Parathyroid adenoma (tissue), 2 donors: Measurements from ENCODE around the gene SV2B.

Experiments
- H2AFZ ChIP-seq: fragments of 300-600 bp; sonication (generic); one replicate; pipeline ENCODE4 v1.7.0; 2017; ENCODE audit warnings: antibody characterized with exemption, mild to moderate bottlenecking
- H3K27ac ChIP-seq: fragments of 300-600 bp; sonication (generic); one replicate; pipeline ENCODE4 v1.7.0; 2017
- H3K27me3 ChIP-seq: fragments of 300-600 bp; sonication (generic); one replicate; pipeline ENCODE4 v1.7.0; 2017; ENCODE audit warnings: low read length; ENCODE audit not compliant: control insufficient read depth, insufficient read depth
- H3K36me3 ChIP-seq: fragments of 300-600 bp; sonication (generic); one replicate; pipeline ENCODE4 v1.7.0; 2017; ENCODE audit warnings: low read length; ENCODE audit not compliant: control insufficient read depth, insufficient read depth
- H3K4me1 ChIP-seq: fragments of 300-600 bp; sonication (generic); one replicate; pipeline ENCODE4 v1.7.0; 2017; ENCODE audit warnings: control low read depth
- H3K4me2 ChIP-seq: fragments of 300-600 bp; sonication (generic); one replicate; pipeline ENCODE4 v1.7.0; 2017; ENCODE audit warnings: low read length
- H3K4me3 ChIP-seq: fragments of 300-600 bp; sonication (generic); one replicate; pipeline ENCODE4 v1.7.0; 2017; ENCODE audit warnings: low read depth, low read length
- H3K79me2 ChIP-seq: fragments of 300-600 bp; sonication (generic); one replicate; pipeline ENCODE4 v1.7.0; 2017; ENCODE audit warnings: control low read depth
- H3K9ac ChIP-seq: fragments of 300-600 bp; sonication (generic); one replicate; pipeline ENCODE4 v1.7.0; 2017; ENCODE audit warnings: mild to moderate bottlenecking
- H3K9me3 ChIP-seq: fragments of 300-600 bp; sonication (generic); one replicate; pipeline ENCODE4 v1.7.0; 2017; ENCODE audit warnings: low read length; ENCODE audit not compliant: control insufficient read depth
- TF ChIP-seq, protein P1 (sequence below): fragments of 300-600 bp; sonication (generic); IDR thresholded peaks from one replicate; pipeline ENCODE4 v1.7.0; 2017; ENCODE audit warnings: antibody characterized with exemption, mild to moderate bottlenecking
- donor health status: primary hyperparathyroidism.

SV2B gene

DNA sequence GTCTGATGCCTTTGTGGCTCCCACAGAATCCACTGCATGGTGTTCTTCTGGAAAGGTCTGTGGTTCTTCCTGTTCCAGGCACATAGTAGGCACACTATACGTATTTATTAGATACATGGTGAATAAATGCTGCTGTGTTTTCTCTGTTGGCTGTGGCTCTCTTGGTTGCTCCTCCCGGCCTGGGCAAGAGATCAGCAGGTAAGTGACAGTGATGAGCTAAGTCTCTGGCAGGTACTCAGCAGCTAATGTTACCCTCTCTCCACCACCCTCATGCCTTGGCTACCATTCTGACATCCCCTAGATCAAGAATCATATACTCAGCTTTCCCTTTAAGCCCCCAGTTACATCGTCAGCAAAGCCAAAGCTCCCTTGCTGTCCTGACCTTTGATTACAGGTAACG is 8.4 kb downstream of the SV2B start:
- H3K4me2 ChIP-seq: no peak overlapping the region
- no peaks in the 10 kb centered on the region for H3K79me2 ChIP-seq
- no peaks in the 10 kb centered on the region for H3K4me1 ChIP-seq
- H3K9me3 ChIP-seq: no peaks in the 10 kb centered on the region
- no peak overlapping the region for H3K4me3 ChIP-seq
- H2AFZ ChIP-seq: no peak overlapping the region
- no peak overlapping the region for H3K9ac ChIP-seq
- TF ChIP-seq, protein P1, sequence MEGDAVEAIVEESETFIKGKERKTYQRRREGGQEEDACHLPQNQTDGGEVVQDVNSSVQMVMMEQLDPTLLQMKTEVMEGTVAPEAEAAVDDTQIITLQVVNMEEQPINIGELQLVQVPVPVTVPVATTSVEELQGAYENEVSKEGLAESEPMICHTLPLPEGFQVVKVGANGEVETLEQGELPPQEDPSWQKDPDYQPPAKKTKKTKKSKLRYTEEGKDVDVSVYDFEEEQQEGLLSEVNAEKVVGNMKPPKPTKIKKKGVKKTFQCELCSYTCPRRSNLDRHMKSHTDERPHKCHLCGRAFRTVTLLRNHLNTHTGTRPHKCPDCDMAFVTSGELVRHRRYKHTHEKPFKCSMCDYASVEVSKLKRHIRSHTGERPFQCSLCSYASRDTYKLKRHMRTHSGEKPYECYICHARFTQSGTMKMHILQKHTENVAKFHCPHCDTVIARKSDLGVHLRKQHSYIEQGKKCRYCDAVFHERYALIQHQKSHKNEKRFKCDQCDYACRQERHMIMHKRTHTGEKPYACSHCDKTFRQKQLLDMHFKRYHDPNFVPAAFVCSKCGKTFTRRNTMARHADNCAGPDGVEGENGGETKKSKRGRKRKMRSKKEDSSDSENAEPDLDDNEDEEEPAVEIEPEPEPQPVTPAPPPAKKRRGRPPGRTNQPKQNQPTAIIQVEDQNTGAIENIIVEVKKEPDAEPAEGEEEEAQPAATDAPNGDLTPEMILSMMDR: no peak
- no peaks in the 10 kb centered on the region for H3K36me3 ChIP-seq
- H3K27me3 ChIP-seq: no peaks in the 10 kb centered on the region
- H3K27ac ChIP-seq: no peak overlapping the region

DNA sequence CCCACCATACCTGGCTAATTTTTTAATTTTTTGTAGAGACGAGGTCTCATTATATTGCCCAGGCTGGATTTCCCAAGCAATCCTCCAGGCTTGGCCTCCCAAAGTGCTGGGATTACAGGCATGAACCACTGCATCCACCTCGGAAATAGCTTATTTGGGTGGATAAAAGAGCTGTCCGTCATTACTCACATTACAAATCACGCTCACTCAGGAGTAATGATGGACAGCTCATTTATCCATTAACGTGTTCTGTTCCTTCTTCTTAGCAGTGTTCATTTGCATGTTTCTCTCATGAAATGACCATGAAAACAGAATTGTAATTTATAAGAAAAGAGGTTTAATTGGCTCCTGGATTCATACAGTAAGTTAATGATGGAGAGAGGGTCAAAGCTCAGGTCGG is 9.8 kb downstream of the SV2B start:
- Histone ChIP-seq H3K4me3 (no peak overlapping the region), H3K27me3 (no peaks in the 10 kb centered on the region), H3K79me2 (no peaks in the 10 kb centered on the region), H3K36me3 (no peaks in the 10 kb centered on the region), H3K4me2 (no peak overlapping the region), H3K27ac (no peak overlapping the region), H2AFZ (no peak overlapping the region), H3K4me1 (no peaks in the 10 kb centered on the region), H3K9me3 (no peaks in the 10 kb centered on the region), H3K9ac (no peak overlapping the region)
- TF ChIP-seq, protein P1: no peak

DNA sequence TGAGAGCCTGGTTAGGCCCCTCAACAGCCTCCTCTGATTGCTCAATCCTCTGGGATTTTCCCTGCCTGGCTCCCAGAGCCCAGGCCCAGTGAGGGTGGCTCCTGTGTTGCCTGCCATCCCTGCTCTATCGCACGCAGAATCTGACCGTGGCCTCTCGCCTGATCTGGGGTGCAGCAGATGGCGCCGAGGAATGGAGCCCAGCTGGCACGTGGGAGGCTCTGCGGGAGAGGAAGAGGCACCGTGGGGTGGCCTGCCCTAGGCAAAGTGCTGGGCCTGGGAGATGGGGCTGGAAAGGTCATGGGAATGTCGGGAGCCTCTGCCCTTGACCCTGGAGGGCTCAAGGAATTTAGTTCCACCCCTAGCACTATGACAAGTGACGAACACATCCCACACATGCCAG is 10.3 kb downstream of the SV2B start:
- H3K4me2 ChIP-seq: no peak overlapping the region
- H3K9me3 ChIP-seq: no peaks in the 10 kb centered on the region
- no peak overlapping the region for H2AFZ ChIP-seq
- H3K27ac ChIP-seq: no peak overlapping the region
- H3K36me3 ChIP-seq: no peaks in the 10 kb centered on the region
- no peak overlapping the region for H3K4me3 ChIP-seq
- TF ChIP-seq, protein P1: no peak
- no peaks in the 10 kb centered on the region for H3K27me3 ChIP-seq
- no peak overlapping the region for H3K9ac ChIP-seq
- H3K4me1 ChIP-seq: no peaks in the 10 kb centered on the region
- H3K79me2 ChIP-seq: no peaks in the 10 kb centered on the region

DNA sequence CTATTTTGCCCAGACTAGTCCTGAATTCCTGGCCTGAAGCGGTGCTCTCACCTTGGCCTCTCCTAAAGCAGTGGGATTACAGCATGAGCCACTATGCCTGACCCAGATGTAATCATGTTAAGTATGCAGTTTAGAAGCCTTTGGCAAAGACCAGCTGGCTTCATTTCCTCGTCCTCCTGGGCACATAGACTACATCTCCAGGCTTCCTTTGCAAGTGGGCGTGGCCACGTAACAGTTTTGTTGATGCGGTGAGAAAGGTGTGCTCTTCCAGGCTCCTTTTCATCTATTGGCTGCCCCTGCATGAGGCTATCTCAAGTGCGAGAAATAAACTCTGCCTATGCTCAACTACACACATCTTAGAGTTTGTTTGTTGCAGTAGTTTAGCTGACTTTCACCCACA is 13.0 kb downstream of the SV2B start:
- H3K79me2 ChIP-seq: no peaks in the 10 kb centered on the region
- no peak overlapping the region for H3K4me3 ChIP-seq
- H2AFZ ChIP-seq: no peak overlapping the region
- no peaks in the 10 kb centered on the region for H3K27me3 ChIP-seq
- no peaks in the 10 kb centered on the region for H3K9me3 ChIP-seq
- no peaks in the 10 kb centered on the region for H3K4me1 ChIP-seq
- TF ChIP-seq, protein P1: no peak
- no peaks in the 10 kb centered on the region for H3K36me3 ChIP-seq
- H3K4me2 ChIP-seq: no peak overlapping the region
- no peak overlapping the region for H3K9ac ChIP-seq
- no peak overlapping the region for H3K27ac ChIP-seq

DNA sequence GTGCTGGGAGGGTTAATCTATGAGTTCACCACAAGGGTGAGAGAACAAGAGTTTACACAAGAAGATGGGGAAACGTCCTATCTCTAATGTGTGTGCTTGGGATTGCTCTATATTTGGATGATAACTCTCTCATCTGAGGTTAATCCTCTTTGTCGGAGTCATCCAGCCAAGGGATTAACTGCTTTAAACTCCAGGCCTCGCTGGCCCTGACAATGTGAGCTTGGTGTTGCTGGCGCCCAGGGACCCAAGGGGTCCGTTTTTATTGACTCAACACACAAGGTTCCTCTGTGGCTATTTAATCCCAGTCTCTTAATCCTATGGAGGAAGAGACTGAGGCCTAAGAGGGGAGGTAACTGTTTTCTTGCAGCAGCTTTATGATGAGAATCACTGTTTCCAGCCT is 14.2 kb downstream of the SV2B start:
- Histone ChIP-seq H3K9me3 (no peaks in the 10 kb centered on the region), H3K4me2 (no peak overlapping the region), H3K36me3 (no peaks in the 10 kb centered on the region), H3K4me3 (no peak overlapping the region), H3K4me1 (no peaks in the 10 kb centered on the region), H3K27ac (no peak overlapping the region), H3K27me3 (no peaks in the 10 kb centered on the region), H3K79me2 (no peaks in the 10 kb centered on the region), H3K9ac (no peak overlapping the region), H2AFZ (no peak overlapping the region)
- TF ChIP-seq, protein P1: no peak
